OCI-LY7 (cell line): ENCODE results near the gene CCDC68. TPM values are rescaled to one million over a fixed set of nuclear protein-coding genes. Genes with fewer than 3 reads are reported as not detected.

Experiments
- BruUV-seq: library from RNA; stranded (reverse); fragments of 400-500 nt; replicated peaks from 2 replicates; lab custom pipeline; 2021; lab: Mats Ljungman, UMichigan
- CTCF ChIA-PET: fragments of 300-600 bp; sonication (Branson Sonifier 250); formaldehyde crosslinking; loops from one replicate; lab custom pipeline; 2022; ENCODE audit warnings: antibody characterized with exemption; ENCODE audit not compliant: unreplicated experiment; lab: Charles Lee
- POLR2A ChIA-PET: fragments of 300-600 bp; sonication (Branson Sonifier 250); formaldehyde crosslinking; loops from one replicate; lab custom pipeline; 2022; ENCODE audit warnings: antibody characterized with exemption; lab: Charles Lee
- DNase-seq: peaks from one replicate; pipeline ENCODE4 v3.0.0-alpha.2; 2015; ENCODE audit warnings: low spot score
- H2AFZ ChIP-seq: fragments of 200-600 bp; sonication (generic), shearing (Covaris generic); 2 replicates; pipeline ENCODE4 v1.6.1; 2014; ENCODE audit warnings: mild to moderate bottlenecking, antibody characterized with exemption, low read length, moderate library complexity
- H3K27ac ChIP-seq: fragments of 200-600 bp; sonication (generic); 2 replicates; pipeline ENCODE4 v1.5.1; 2014; ENCODE audit warnings: mixed run types, low read depth, mild to moderate bottlenecking, moderate library complexity, low read length, inconsistent platforms; ENCODE audit not compliant: poor library complexity, severe bottlenecking
- H3K36me3 ChIP-seq: fragments of 200-600 bp; sonication (generic); 2 replicates; pipeline ENCODE4 v1.6.1; 2014; ENCODE audit warnings: mild to moderate bottlenecking, antibody characterized with exemption, low read length, moderate library complexity, mixed read lengths; ENCODE audit not compliant: insufficient read depth
- H3K4me1 ChIP-seq: fragments of 200-600 bp; sonication (generic); 2 replicates; pipeline ENCODE4 v1.5.1; 2014; ENCODE audit warnings: mild to moderate bottlenecking, low read length; ENCODE audit not compliant: insufficient read depth, poor library complexity, severe bottlenecking
- H3K4me2 ChIP-seq: fragments of 200-600 bp; sonication (generic); 2 replicates; pipeline ENCODE4 v1.6.1; 2014; ENCODE audit warnings: mild to moderate bottlenecking, low read length
- H3K4me3 ChIP-seq: fragments of 200-600 bp; sonication (generic); 2 replicates; pipeline ENCODE4 v1.5.1; 2014; ENCODE audit warnings: mild to moderate bottlenecking, low read depth, low read length; ENCODE audit not compliant: poor library complexity, severe bottlenecking
- H3K79me2 ChIP-seq: fragments of 200-600 bp; sonication (generic); 2 replicates; pipeline ENCODE4 v1.6.1; 2016; ENCODE audit warnings: low read depth, mild to moderate bottlenecking, low read length, moderate library complexity, mixed read lengths; ENCODE audit not compliant: insufficient read depth
- H3K9me2 ChIP-seq: fragments of 200-600 bp; sonication (generic); 2 replicates; pipeline ENCODE4 v1.6.1; 2016; ENCODE audit warnings: mild to moderate bottlenecking, low read length, mixed read lengths; ENCODE audit not compliant: insufficient read depth
- H3K9me3 ChIP-seq: fragments of 200-600 bp; sonication (generic); 2 replicates; pipeline ENCODE4 v1.6.1; 2014; ENCODE audit warnings: mild to moderate bottlenecking, mixed run types, low read length, mixed read lengths
- H4K20me1 ChIP-seq: fragments of 200-600 bp; sonication (generic); 2 replicates; pipeline ENCODE4 v1.6.1; 2014; ENCODE audit warnings: mild to moderate bottlenecking, antibody characterized with exemption, low read length, moderate library complexity, mixed read lengths; ENCODE audit not compliant: insufficient read depth
- CTCF ChIP-seq: fragments of 200-600 bp; sonication (generic); conservative IDR thresholded peaks from 2 replicates; pipeline ENCODE4 v1.5.1; 2014; ENCODE audit warnings: mild to moderate bottlenecking, antibody characterized with exemption, low read length, moderate library complexity, mixed read lengths
- EZH2phosphoT487 ChIP-seq: fragments of 200-600 bp; sonication (generic); IDR thresholded peaks from 2 replicates; pipeline ENCODE4 v1.6.1; 2018; ENCODE audit warnings: low read depth, borderline replicate concordance, mild to moderate bottlenecking, mixed run types, antibody characterized with exemption, low read length, moderate library complexity, mixed read lengths
- intact Hi-C: fragments of 100-400 bp; cut with micrococcal nuclease; formaldehyde crosslinking; loops from one replicate; pipeline ENCODE4 v1.10.0; 2022; ENCODE audit not compliant: unreplicated experiment
- total RNA-seq, 2 experiments: library from RNA; depleted of rRNA in 1 of 2; stranded (reverse); fragments of >200 nt in 1 of 2; shearing (Covaris generic) in 1 of 2; gene quantifications; 2 replicates each; pipeline ENCODE4 v1.2.3, GENCODE V29; 2014 to 2022

CCDC68 gene
- total RNA-seq, 2 experiments from 2014 or later, result not detected

DNA sequence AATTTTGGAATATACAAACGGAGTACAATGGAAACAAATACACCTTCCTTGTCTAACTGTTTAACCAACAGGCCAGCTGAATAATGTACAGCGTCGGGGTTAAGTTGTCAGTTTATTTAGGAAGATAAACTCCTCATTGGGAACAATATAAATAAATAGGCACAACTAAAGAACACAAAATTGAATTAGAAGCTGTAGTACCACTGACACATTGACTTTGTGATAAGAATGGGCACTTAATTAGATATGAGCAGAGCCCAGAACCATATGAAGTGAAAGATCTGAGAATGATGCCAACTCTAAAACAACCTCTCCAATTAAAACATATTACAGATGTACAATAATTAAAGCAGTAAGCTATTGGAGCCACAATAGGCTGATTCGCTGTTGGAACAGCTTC lies 44.4 kb downstream of the CCDC68 start:
- no peaks in the 10 kb centered on the region for H4K20me1 ChIP-seq
- no peaks in the 10 kb centered on the region for H3K9me2 ChIP-seq
- H3K4me2 ChIP-seq, result no peak overlapping the region
- H2AFZ ChIP-seq, result no peak overlapping the region
- H3K27ac ChIP-seq, result no peak overlapping the region
- TF ChIP-seq CTCF (no peak), EZH2phosphoT487 (no peak)
- no peaks in the 10 kb centered on the region for H3K79me2 ChIP-seq
- no peaks in the 10 kb centered on the region for H3K36me3 ChIP-seq
- POLR2A ChIA-PET, result no interaction called here
- no peak for DNase-seq
- no peak overlapping the region for H3K4me3 ChIP-seq
- CTCF ChIA-PET, result no interaction called here
- no peaks in the 10 kb centered on the region for H3K9me3 ChIP-seq
- no peaks in the 10 kb centered on the region for H3K4me1 ChIP-seq
- BruUV-seq, result no TSS peak
- intact Hi-C loops, result no loop called here

DNA sequence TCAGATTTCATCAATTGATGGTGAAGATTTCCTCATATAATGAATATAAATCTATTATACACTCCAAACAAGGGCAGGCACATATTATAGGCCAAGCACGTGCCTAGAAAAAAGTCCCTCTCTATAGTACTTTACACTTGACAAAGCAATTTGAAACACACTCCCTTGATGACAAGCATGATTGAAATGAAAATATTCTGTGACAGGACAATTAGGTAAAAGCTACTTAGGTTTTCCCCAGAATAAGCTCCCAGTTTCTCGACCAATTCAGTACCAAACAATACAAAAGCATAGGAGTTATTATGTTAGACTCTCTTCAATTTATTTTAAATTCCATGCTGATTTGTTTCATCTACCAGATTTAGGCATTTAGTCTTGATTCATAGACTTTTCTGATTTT lies 47.7 kb downstream of the CCDC68 start:
- Histone ChIP-seq H3K9me3 (no peaks in the 10 kb centered on the region), H4K20me1 (no peaks in the 10 kb centered on the region), H3K4me2 (no peak overlapping the region), H3K4me3 (no peak overlapping the region), H3K36me3 (no peaks in the 10 kb centered on the region), H3K27ac (no peak overlapping the region), H3K9me2 (no peaks in the 10 kb centered on the region), H2AFZ (no peak overlapping the region), H3K79me2 (no peaks in the 10 kb centered on the region), H3K4me1 (no peaks in the 10 kb centered on the region)
- no TSS peak for BruUV-seq
- CTCF ChIA-PET, result no interaction called here
- POLR2A ChIA-PET, result no interaction called here
- DNase-seq, result no peak
- TF ChIP-seq CTCF, result no peak
- TF ChIP-seq EZH2phosphoT487, result no peak
- intact Hi-C loops, result no loop called here

DNA sequence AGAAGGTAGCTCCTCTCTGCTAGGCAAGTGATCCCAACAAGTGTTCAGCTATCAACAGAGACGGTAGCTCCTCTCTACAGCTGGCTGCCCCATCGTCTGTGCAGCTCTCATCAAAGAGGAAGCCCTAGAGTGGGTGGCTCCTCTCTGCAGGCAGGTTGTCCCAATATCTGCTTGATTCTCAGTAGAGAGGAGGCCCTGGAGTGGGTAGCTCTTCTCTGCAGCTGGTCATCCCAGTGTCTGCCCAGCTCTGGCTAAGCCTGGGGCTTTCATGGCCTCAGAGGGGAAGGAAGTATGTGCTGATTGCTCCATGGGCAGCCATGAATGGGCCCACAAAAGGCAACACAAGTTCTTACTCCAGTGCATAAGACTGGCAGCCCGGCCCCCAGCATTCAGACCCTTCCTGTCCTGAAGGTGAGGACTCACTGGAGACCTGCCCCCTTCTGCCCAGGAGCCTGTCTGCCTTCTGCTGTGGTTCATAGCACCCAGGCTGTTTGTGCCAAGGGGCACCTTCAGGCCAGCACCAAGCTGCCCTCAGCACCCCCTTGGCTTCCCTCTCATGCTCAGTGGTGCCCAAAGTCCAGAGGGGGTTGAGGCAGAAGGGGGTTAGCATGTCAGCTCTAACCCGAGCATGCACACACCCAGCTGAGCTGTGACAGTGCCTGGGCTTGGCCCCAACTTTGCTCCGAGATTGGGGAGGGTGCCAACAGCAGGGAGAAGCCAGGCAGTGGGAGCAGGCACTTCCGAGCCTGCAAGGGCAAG lies 48.9 kb downstream of the CCDC68 start:
- no peak for TF ChIP-seq EZH2phosphoT487
- TF ChIP-seq CTCF, result no peak
- ChIA-PET CTCF (no interaction called here), POLR2A (no interaction called here)
- Histone ChIP-seq H2AFZ (no peak overlapping the region), H3K4me3 (no peak overlapping the region), H3K9me3 (no peaks in the 10 kb centered on the region), H3K79me2 (no peaks in the 10 kb centered on the region), H4K20me1 (no peaks in the 10 kb centered on the region), H3K9me2 (no peaks in the 10 kb centered on the region), H3K4me2 (no peak overlapping the region), H3K27ac (no peak overlapping the region), H3K4me1 (no peaks in the 10 kb centered on the region), H3K36me3 (no peaks in the 10 kb centered on the region)
- DNase-seq, result no peak
- intact Hi-C loops, result no loop called here
- no TSS peak for BruUV-seq
